Esophagus muscularis mucosa (tissue), 3 donors: ENCODE data around the gene MTHFS.

Experiments
- POLR2A ChIP-seq: fragments of 450-650 bp; IDR thresholded peaks from one replicate; pipeline ENCODE4 v1.6.1; 2017; ENCODE audit warnings: antibody characterized with exemption, moderate library complexity, mild to moderate bottlenecking, low read depth
- POLR2AphosphoS5 ChIP-seq, 2 donors: sonication (generic); formaldehyde crosslinking; IDR thresholded peaks; one replicate each; pipeline ENCODE4 v1.6.1; 2017; ENCODE audit warnings: antibody characterized with exemption in 2 of 2
- TF ChIP-seq, protein P1 (sequence below), 3 experiments: fragments of 200-600 bp in 2 of 3; fragments of 450-650 bp in 1 of 3; sonication (generic) in 2 of 3; IDR thresholded peaks; one replicate each; pipeline ENCODE4 v1.5.1; 2017 to 2019; ENCODE audit warnings: antibody characterized with exemption in 3 of 3, mild to moderate bottlenecking in 2 of 3, moderate library complexity in 1 of 3

GRCh38 chr15:79881668-79882067 lies 15.1 kb downstream of the MTHFS start:
- TF ChIP-seq, protein P1, sequence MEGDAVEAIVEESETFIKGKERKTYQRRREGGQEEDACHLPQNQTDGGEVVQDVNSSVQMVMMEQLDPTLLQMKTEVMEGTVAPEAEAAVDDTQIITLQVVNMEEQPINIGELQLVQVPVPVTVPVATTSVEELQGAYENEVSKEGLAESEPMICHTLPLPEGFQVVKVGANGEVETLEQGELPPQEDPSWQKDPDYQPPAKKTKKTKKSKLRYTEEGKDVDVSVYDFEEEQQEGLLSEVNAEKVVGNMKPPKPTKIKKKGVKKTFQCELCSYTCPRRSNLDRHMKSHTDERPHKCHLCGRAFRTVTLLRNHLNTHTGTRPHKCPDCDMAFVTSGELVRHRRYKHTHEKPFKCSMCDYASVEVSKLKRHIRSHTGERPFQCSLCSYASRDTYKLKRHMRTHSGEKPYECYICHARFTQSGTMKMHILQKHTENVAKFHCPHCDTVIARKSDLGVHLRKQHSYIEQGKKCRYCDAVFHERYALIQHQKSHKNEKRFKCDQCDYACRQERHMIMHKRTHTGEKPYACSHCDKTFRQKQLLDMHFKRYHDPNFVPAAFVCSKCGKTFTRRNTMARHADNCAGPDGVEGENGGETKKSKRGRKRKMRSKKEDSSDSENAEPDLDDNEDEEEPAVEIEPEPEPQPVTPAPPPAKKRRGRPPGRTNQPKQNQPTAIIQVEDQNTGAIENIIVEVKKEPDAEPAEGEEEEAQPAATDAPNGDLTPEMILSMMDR (IDR thresholded peaks at IDR 0.05) = no peak
- TF ChIP-seq POLR2A = no peak
- no peak for TF ChIP-seq POLR2AphosphoS5 (IDR thresholded peaks at IDR 0.05)
